ENCODE data around the gene RNF212.

Gene RNF212

DNA sequence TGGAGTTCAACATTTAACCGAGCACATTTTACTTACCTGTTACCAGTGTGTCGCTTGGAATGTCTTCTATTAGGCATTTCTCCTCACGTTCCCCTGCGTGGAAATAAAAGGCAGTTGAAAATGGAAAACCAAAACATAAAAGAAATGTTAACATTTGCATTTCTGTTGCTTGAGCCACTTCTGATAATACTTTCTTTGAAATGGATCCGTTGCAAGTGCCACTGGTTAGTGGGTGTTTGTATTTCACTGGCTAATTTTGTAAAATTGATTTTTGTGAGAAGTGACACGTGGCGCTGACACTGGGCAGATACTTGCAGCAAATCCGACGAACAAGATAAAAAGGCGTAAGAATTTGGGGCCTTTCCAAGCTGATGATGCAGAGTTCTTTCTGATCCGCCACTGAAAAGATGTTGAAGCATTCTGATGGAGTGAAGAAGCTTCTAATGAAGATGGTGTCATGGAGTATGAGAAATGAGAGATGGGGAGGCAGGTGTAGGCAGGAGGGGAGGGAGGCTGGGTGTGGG is 40.3 kb upstream of the RNF212 start:
- TF ChIP-seq EP300 (IDR thresholded peaks at IDR 0.05; ENCODE audit: borderline replicate concordance) (no peak), REST (IDR thresholded peaks at IDR 0.05; ENCODE audit: low read depth) (no peak), MAX (IDR thresholded peaks at IDR 0.05) (no peak), TCF12 (IDR thresholded peaks at IDR 0.05; ENCODE audit: low read depth) (no peak), EGR1 (IDR thresholded peaks at IDR 0.05) (no peak), YY1 (IDR thresholded peaks at IDR 0.05; ENCODE audit: low read depth) (no peak), CEBPB (IDR thresholded peaks at IDR 0.05) (no peak), FOXM1 (IDR thresholded peaks at IDR 0.05; ENCODE audit: borderline replicate concordance, low read depth) (no peak), ZBTB7A (IDR thresholded peaks at IDR 0.05; ENCODE audit: low read depth) (no peak), TEAD4 (IDR thresholded peaks at IDR 0.05) (no peak), CREB1 (IDR thresholded peaks at IDR 0.05; ENCODE audit: low read depth) (no peak), RAD21 (IDR thresholded peaks at IDR 0.05; ENCODE audit: low read depth) (no peak), TAF1 (IDR thresholded peaks at IDR 0.05; ENCODE audit: low read depth) (no peak), NFIC (IDR thresholded peaks at IDR 0.05) (no peak)
- TF ChIP-seq, protein P1, sequence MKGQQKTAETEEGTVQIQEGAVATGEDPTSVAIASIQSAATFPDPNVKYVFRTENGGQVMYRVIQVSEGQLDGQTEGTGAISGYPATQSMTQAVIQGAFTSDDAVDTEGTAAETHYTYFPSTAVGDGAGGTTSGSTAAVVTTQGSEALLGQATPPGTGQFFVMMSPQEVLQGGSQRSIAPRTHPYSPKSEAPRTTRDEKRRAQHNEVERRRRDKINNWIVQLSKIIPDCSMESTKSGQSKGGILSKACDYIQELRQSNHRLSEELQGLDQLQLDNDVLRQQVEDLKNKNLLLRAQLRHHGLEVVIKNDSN (IDR thresholded peaks at IDR 0.05), result no peak

GRCh38 chr4:1152290-1152689 is 38.9 kb upstream of the RNF212 start:
- no peak for TF ChIP-seq TAF1 (IDR thresholded peaks at IDR 0.05; ENCODE audit: low read depth)
- TF ChIP-seq TEAD4 (IDR thresholded peaks at IDR 0.05), result no peak
- no peak for TF ChIP-seq NFIC (IDR thresholded peaks at IDR 0.05)
- TF ChIP-seq RAD21 (IDR thresholded peaks at IDR 0.05; ENCODE audit: low read depth), result no peak
- no peak for TF ChIP-seq ZBTB7A (IDR thresholded peaks at IDR 0.05; ENCODE audit: low read depth)
- TF ChIP-seq EGR1 (IDR thresholded peaks at IDR 0.05), result no peak
- TF ChIP-seq YY1 (IDR thresholded peaks at IDR 0.05; ENCODE audit: low read depth), result no peak

DNA sequence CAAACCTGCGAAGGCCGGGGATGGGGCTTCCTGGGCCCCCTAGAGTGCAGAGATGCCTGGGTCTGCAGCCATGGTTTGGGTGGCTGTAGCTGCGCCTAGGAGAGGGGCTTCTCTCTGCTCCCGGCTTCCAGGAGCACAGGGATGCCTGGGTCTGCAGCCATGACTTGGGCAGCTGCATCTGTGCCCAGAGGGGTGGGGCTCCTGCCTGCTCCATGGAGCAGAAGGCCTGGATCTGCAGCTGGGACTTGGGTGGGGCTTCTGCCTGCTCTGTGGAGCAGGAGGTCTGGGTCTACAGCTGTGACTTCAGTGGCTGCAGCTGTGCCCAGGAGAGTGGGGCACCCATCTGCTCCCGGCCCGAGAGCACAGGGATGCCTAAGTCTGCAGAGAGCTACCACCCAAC is 38.2 kb upstream of the RNF212 start:
- TF ChIP-seq TEAD4 (IDR thresholded peaks at IDR 0.05) (no peak), TAF1 (IDR thresholded peaks at IDR 0.05; ENCODE audit: low read depth) (no peak), REST (IDR thresholded peaks at IDR 0.05; ENCODE audit: low read depth) (no peak), YY1 (IDR thresholded peaks at IDR 0.05; ENCODE audit: low read depth) (no peak), ZBTB7A (IDR thresholded peaks at IDR 0.05; ENCODE audit: low read depth) (no peak)

DNA sequence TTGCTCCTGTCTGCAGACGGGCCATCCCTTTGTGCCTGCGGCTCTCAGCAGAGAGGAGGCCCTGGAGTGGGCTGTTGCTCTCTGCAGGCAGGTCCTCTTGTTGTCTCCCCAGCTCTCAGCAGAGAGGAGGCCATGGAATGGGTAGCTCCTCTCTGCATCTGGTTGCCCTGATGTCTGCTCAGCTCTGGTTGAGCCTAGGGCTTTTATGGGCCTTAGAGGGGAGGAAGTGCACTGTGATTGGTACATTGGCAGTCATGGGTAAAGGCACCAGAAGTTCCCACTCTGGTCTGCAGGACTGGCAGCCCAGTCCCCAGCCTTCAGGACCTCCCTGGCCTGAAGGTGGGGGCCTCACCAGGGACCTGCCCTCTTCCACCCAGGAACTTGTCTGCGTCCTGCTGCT is 37.5 kb upstream of the RNF212 start:
- TF ChIP-seq TAF1 (IDR thresholded peaks at IDR 0.05; ENCODE audit: low read depth) (no peak), FOXM1 (IDR thresholded peaks at IDR 0.05; ENCODE audit: borderline replicate concordance, low read depth) (no peak)

GRCh38 chr4:1139860-1140259 is 26.5 kb upstream of the RNF212 start:
- no peak for TF ChIP-seq RAD21 (IDR thresholded peaks at IDR 0.05; ENCODE audit: low read depth)
- TF ChIP-seq MAX (IDR thresholded peaks at IDR 0.05), result no peak

DNA sequence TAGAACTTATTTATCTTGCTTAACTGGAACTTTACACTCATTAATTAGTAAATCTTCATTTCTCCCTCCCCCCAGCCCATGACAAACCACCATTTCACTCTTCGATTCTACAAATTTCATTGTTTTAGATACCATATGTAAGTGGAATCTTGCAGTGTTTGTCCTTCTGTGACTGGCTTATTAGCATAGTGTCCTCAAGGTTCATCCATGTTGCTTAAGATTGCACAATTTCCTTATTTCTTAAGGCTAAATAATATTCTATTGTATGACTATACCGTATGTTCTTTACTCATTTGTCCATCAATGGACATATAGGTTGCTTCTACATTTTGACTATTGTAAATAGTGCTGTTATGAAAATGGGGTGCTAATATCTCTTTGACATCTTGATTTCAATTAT is 24.5 kb upstream of the RNF212 start:
- TF ChIP-seq TEAD4 (IDR thresholded peaks at IDR 0.05), result no peak
- no peak for TF ChIP-seq TAF1 (IDR thresholded peaks at IDR 0.05; ENCODE audit: low read depth)
- TF ChIP-seq CEBPB (IDR thresholded peaks at IDR 0.05), result peak; percentile 29; the same call in 1 of the 2 replicates

DNA sequence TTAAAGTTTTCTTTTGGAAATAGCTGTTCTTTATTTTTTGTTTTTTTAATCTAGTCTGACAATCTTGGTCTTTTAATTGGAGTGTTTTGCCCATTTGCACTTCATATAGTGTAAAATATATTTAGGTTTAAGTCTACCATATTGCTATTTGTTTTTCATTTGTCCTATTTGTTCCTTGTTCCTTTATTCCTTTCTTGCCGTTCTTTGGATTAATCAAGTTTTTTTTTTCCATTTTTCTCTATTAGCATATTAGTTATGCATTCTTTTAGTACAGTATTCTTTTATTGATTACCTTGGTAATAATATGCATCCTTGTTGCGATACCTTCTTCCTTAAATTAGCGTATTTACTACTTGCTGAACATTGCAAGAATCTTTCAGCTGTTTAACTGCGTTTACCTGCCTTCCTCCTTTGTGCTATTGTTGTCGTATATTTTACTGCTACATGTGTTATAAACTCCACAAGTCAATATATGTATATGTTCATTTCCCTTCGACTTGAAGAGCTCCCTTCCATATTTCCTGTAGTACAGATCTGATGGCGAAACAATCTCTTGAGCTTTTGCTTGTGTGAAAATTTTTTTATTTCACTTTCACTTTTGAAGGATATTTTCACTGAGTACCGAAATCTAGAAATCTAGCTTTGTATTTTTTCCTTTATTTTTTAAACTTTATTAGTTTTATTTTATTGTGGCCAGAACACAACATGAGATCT is 23.9 kb upstream of the RNF212 start:
- TF ChIP-seq EGR1 (IDR thresholded peaks at IDR 0.05) (no peak), CEBPB (IDR thresholded peaks at IDR 0.05) (no peak), TCF12 (IDR thresholded peaks at IDR 0.05; ENCODE audit: low read depth) (no peak), TAF1 (IDR thresholded peaks at IDR 0.05; ENCODE audit: low read depth) (no peak), YY1 (IDR thresholded peaks at IDR 0.05; ENCODE audit: low read depth) (no peak), TEAD4 (IDR thresholded peaks at IDR 0.05) (no peak), NFIC (IDR thresholded peaks at IDR 0.05) (no peak), MAX (IDR thresholded peaks at IDR 0.05) (no peak), ZBTB7A (IDR thresholded peaks at IDR 0.05; ENCODE audit: low read depth) (no peak), RAD21 (IDR thresholded peaks at IDR 0.05; ENCODE audit: low read depth) (no peak), REST (IDR thresholded peaks at IDR 0.05; ENCODE audit: low read depth) (no peak), CREB1 (IDR thresholded peaks at IDR 0.05; ENCODE audit: low read depth) (no peak), FOXM1 (IDR thresholded peaks at IDR 0.05; ENCODE audit: borderline replicate concordance, low read depth) (no peak), EP300 (IDR thresholded peaks at IDR 0.05; ENCODE audit: borderline replicate concordance) (no peak)
- TF ChIP-seq, protein P1 (IDR thresholded peaks at IDR 0.05), result no peak

Measured in Ishikawa (cell line).